ENCODE measurements around the gene SYNE2.

SYNE2 gene

DNA sequence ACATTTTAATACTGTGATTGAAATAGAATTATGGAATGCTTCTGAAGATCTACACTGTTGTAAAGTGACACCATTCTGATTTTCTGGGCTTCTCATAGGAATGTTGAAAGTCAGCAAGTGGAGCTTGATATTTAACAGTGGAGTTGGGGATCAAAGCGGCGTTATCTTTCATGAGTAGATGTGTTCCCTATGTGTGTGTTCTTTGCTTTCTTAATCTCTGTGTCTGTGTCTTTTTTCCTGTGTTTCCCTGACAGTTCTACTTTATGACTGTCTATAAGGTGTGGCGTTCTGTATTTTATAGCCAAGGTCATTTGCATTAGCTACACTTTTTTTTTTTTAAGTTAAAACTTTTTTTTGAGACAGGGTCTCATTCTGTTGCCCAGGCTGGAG lies 24.7 kb downstream of the SYNE2 start:
- TF ChIP-seq, protein P1, sequence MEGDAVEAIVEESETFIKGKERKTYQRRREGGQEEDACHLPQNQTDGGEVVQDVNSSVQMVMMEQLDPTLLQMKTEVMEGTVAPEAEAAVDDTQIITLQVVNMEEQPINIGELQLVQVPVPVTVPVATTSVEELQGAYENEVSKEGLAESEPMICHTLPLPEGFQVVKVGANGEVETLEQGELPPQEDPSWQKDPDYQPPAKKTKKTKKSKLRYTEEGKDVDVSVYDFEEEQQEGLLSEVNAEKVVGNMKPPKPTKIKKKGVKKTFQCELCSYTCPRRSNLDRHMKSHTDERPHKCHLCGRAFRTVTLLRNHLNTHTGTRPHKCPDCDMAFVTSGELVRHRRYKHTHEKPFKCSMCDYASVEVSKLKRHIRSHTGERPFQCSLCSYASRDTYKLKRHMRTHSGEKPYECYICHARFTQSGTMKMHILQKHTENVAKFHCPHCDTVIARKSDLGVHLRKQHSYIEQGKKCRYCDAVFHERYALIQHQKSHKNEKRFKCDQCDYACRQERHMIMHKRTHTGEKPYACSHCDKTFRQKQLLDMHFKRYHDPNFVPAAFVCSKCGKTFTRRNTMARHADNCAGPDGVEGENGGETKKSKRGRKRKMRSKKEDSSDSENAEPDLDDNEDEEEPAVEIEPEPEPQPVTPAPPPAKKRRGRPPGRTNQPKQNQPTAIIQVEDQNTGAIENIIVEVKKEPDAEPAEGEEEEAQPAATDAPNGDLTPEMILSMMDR (IDR thresholded peaks at IDR 0.05; ENCODE audit: control insufficient read depth, insufficient read depth, low read depth, low read length, missing control alignments), result no peak
- no peak overlapping the region for H3K4me3 ChIP-seq (ENCODE audit: control insufficient read depth, low read depth, low read length)
- DNase-seq (ENCODE audit: low read depth), result no peak

DNA sequence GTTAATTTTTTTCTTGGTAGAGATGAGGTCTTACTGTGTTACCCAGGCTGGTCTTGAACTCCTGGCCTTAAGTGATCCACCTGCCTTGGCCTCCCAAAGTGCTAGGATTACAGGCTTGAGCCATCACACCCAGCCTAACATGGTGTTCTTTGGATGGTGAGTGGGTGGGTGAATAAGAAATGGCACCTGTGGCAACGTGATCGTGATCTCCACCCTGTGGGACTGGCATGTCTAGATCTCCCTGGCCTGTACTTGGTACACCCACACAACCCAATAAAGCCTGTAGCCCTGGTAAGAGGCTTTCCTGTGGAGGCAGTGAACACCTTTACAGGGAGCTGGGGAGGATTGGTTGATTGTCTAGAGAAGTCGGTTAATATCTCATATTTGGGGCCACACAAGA lies 25.2 kb downstream of the SYNE2 start:
- DNase-seq (ENCODE audit: low read depth), result no peak
- TF ChIP-seq, protein P1 (IDR thresholded peaks at IDR 0.05; ENCODE audit: control insufficient read depth, insufficient read depth, low read depth, low read length, missing control alignments), result no peak
- no peak overlapping the region for H3K4me3 ChIP-seq (ENCODE audit: control insufficient read depth, low read depth, low read length)

DNA sequence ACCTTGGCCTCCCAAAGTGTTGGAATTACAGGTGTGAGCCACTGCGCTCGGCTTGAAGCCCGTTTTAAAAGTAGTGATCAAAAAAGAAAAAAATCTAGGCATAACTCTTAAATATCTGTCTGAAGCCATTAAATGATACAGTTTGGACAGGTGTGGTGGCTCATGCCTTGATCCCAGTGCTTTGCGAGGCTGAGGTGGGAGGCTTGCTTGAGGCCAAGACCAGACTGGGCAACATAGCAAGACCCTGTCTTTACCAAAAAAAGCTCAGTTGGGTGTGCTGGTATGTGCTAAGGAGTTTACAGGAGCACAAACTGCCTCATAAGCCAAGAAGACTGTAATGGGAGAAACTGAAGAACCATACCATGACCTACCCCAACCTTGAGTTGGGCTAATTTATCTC lies 26.0 kb downstream of the SYNE2 start:
- no peak overlapping the region for H3K4me3 ChIP-seq (ENCODE audit: control insufficient read depth, low read depth, low read length)
- DNase-seq (ENCODE audit: low read depth), result no peak
- TF ChIP-seq, protein P1 (IDR thresholded peaks at IDR 0.05; ENCODE audit: control insufficient read depth, insufficient read depth, low read depth, low read length, missing control alignments), result no peak

DNA sequence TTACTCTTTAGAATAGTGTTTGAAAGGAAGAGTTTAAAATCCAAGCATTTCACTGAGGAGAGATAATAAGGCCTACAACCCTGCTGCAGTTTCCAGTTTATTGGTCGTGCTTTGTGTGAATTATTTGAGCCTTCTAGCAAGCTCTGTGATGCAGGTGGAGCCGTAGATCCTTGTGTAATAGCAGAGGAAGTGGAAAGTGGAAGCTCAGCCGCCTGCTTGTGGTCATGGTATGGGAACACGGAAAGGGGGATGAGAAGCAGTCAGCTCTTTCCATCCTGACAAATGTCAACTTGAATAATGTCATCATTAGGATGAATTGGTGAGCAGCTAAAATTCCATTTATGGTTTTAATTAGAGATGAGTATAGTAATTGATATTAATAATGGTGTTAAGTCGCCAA lies 29.1 kb downstream of the SYNE2 start:
- no peak overlapping the region for H3K4me3 ChIP-seq (ENCODE audit: control insufficient read depth, low read depth, low read length)
- DNase-seq (ENCODE audit: low read depth), result no peak
- TF ChIP-seq, protein P1 (IDR thresholded peaks at IDR 0.05; ENCODE audit: control insufficient read depth, insufficient read depth, low read depth, low read length, missing control alignments), result no peak

DNA sequence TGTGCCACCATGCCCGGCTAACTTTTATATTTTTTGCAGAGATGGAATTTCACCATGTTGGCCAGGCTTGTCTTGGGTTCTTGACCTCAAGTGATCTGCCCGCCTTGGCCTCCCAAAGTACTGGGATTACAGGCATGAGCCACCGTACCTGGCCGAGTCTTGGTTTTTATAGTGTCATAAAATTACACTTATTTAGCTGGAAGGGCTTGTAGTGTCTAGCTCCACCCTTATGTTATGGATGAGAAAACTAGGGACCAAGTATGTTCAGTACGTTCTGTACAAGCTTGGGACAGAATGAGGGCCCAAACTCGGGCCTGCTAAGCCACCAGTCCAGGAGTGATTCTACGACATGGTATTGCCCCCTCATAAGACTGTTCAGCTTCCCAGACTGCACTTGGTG lies 35.1 kb downstream of the SYNE2 start:
- TF ChIP-seq, protein P1 (IDR thresholded peaks at IDR 0.05; ENCODE audit: control insufficient read depth, insufficient read depth, low read depth, low read length, missing control alignments), result no peak
- no peak overlapping the region for H3K4me3 ChIP-seq (ENCODE audit: control insufficient read depth, low read depth, low read length)
- DNase-seq (ENCODE audit: low read depth), result no peak

DNA sequence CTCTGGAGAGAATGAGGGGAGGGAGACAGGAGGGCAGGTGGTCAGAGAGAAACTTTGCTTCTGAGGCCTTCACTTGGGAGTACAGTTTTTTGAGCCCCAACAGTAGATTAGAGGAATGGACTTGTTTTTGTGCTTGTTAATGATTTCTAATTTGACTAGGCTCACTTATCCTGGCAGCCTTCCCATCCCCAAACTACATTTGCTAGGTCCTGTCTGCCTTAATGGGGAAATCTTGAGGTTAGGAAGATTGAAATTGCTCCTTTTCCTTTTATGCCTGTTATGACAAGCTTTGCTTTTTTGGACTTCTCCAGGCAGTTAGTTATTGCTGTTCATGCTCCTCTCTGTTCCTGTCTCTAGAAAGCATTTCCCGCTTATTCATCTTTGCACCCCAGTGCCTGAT lies 37.7 kb downstream of the SYNE2 start:
- TF ChIP-seq, protein P1 (IDR thresholded peaks at IDR 0.05; ENCODE audit: control insufficient read depth, insufficient read depth, low read depth, low read length, missing control alignments), result no peak
- no peak overlapping the region for H3K4me3 ChIP-seq (ENCODE audit: control insufficient read depth, low read depth, low read length)
- DNase-seq (ENCODE audit: low read depth), result no peak

Measured in AG09309 (cell line).